Measurements from ENCODE around the gene TRA2B.

The TRA2B gene

DNA sequence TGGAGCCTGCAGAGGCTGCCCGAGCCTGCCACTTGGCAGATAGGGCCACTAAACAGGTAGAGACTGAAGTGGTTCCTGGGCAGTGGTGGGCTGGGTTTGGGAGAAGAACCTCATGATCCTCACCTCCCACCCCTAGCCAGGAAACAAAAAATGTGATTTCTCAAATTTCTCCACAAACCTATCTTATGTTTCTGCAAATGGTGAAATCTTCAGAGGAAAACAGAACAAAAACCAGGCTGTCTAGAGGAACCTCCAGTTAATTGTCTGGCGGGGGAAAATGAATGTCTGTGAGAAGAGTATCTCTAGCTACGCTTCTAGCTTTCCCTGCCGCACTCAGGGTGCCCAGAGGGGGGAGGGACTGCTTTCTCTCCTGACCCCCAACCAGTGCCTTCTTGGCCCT is 55.9 kb downstream of the TRA2B start:
- in situ Hi-C loops (cut with MboI; ENCODE audit: low sequenced_read_pairs) = no loop called here

DNA sequence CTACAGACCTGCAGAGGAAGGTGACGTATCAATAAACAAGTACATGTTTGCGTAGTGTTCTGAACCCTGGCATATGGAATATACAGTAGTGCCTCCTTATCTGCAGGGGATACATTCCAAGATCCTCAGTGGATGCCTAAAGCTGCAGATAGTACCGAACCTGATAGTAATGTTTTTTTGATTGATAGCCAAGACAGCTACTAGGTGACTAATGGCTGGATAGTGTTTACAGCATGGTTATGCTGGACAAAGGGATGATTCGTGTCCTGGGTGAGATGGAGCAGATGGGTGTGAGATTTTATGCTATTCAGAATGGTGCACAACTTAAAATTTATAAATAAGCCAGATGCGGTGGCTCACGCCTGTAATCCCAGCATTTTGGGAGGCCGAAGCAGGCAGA is 57.2 kb downstream of the TRA2B start:
- in situ Hi-C loops (cut with MboI; ENCODE audit: low sequenced_read_pairs) = no loop called here

DNA sequence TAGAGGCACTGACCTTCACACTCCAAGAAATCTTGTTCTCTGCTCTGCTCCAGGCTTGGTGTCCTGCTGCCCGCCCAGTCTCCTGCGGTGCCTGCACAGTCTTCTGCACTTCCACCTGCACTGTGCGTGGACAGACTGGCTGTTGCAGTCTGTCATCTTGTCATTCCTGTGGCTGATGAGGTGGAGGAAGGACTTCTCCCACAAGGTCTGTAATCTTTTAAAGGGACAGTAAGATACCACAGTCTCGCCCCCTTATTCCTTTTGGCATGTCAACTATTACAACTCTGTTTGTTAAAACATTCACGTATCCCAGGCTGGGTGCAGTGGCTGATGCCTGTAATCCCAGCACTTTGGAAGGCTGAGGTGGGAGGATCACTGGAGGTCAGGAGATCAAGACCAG is 58.9 kb downstream of the TRA2B start:
- in situ Hi-C loops (cut with MboI; ENCODE audit: low sequenced_read_pairs) = no loop called here

DNA sequence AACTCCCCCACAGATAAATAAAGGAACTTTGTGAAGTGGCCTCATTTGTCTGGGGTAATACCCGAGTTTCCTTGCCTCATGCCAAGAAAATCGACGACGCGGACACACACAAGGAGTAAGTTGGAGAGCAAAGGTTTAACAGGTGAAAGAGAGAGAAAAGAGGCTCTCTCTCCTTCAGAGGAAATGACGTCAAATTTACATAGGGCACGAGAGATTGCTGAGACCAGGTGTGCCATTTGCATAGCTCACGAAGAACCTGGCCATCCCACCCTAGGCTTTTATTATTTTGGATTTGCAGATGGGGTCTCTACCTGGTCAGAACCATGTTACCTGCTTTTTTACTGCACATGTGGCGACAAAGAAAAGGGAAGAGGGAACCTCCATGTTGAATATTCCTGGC is 63.7 kb downstream of the TRA2B start:
- in situ Hi-C loops (cut with MboI; ENCODE audit: low sequenced_read_pairs) = no loop called here

DNA sequence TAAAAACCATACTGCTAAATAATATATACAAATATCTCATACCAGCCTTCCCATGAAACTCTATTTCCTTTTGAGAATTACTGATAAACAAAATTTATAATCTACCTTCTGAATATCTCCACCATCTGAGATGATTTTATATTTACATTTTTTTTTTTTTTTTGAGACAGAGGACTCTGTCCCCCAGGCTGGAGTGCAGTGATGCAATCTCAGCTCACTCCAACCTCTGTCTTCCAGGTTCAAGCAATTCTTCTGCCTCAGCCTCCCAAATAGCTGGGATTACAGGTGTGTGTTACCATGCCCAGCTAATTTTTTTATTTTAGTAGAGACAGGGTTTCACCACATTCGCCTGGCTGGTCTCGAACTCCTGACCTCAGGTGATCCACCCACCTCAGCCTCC is 70.2 kb downstream of the TRA2B start:
- in situ Hi-C loops (cut with MboI; ENCODE audit: low sequenced_read_pairs) = no loop called here

DNA sequence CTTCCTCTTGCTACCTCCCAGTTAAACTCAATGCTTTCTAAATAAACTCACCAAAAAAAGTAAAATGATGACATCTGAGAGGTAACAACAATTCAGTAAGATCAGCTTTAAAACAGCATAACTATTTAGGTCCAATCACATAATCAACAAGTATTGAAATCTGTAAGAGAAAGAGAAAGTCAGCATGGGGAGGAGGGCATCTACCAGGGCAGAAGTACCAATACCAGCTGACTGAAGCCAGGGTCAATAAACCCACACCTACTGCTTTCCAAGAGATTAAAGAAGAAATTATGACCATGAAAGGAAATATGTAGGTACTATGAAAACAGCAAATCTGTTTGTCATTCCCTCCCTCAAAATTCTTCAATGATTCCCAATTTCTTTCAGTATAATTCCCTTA is 70.8 kb downstream of the TRA2B start:
- in situ Hi-C loops (cut with MboI; ENCODE audit: low sequenced_read_pairs) = no loop called here

DNA sequence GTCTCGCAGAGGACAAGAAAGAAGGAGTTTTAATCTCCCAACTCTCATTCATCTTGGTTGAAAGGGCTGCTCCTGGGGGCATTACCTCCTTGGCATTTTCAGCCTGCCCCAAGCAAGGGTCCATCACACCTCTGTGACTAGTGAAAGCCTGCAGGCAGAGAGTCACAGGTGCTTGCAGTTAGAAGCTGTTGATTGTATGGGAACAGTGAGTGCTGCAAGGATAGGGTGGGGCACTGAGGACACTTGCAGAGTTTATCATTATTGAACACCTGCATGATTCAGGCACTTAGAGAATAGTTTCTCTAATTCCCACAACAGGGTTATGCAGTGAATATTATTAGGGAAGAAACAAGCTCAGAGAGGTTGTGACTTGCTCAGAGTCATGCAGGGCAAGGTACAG is 71.3 kb downstream of the TRA2B start:
- in situ Hi-C loops (cut with MboI; ENCODE audit: low sequenced_read_pairs) = no loop called here

Data from hTERT RPE-1 (cell line).